HFFc6 (cell line): ENCODE data around the gene GOT1. TPM values are rescaled to one million over a fixed set of nuclear protein-coding genes. Genes with fewer than 3 reads are reported as not detected.

Experiments used
- DNase-seq: peaks from one replicate; pipeline ENCODE4 v3.0.0-alpha.2; 2018
- H3K27ac Mint-ChIP-seq: 2 replicates; pipeline ENCODE4 v1.8.0; 2020; ENCODE audit warnings: mild to moderate bottlenecking, mixed read lengths
- H3K27me3 Mint-ChIP-seq: 2 replicates; pipeline ENCODE4 v1.8.0; 2021; ENCODE audit warnings: mild to moderate bottlenecking, moderate library complexity, mixed read lengths; ENCODE audit not compliant: insufficient read depth
- H3K36me3 Mint-ChIP-seq: 2 replicates; pipeline ENCODE4 v1.8.0; 2021; ENCODE audit warnings: low read depth, mixed read lengths
- H3K4me1 Mint-ChIP-seq: 2 replicates; pipeline ENCODE4 v1.8.0; 2020; ENCODE audit warnings: low read depth, mixed read lengths
- H3K4me3 Mint-ChIP-seq: 2 replicates; pipeline ENCODE4 v1.8.0; 2020; ENCODE audit warnings: mild to moderate bottlenecking, moderate library complexity, mixed read lengths
- H3K9me3 Mint-ChIP-seq: 2 replicates; pipeline ENCODE4 v1.8.0; 2020; ENCODE audit warnings: mild to moderate bottlenecking, mixed read lengths
- total RNA-seq, 6 experiments: library from RNA; stranded (reverse); fragmentation: NEBNext Ultra II Directional; extraction: Animal tissue kit (Norgen Biotek cat#: 25700); gene quantifications; 2 replicates in 1 of 6; 3 replicates in 5 of 6; pipeline ENCODE4 v1.2.3, GENCODE V29; 2021
- TF ChIP-seq, protein P1 (sequence below): fragments of 200-600 bp; sonication (generic); IDR thresholded peaks from 2 replicates; pipeline ENCODE4 v1.5.0; 2021; ENCODE audit warnings: antibody characterized with exemption, mild to moderate bottlenecking

GOT1 gene
- total RNA-seq, 6 experiments from 2014 or later, result 34.9 to 42.0 (median 41.6) TPM

DNA sequence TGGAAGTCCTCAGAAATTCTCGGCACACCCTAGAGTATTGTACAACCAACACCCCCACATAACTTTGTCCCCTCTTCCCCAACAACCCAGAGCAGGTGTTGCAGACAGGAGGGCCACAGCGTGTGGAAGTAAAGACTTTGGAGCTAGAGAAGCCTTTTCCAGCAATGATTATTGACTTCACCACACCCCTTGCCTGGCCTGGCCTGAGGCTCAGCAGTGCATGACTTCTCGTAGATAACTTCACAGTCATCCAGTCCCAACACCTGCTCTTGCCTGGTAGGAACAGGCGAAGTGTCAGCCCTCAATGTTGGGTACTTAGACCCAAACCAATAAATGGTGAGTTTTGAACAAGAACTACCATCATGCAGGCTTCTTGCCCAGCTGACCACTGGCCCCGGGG lies 36.7 kb downstream of the GOT1 start:
- TF ChIP-seq, protein P1, sequence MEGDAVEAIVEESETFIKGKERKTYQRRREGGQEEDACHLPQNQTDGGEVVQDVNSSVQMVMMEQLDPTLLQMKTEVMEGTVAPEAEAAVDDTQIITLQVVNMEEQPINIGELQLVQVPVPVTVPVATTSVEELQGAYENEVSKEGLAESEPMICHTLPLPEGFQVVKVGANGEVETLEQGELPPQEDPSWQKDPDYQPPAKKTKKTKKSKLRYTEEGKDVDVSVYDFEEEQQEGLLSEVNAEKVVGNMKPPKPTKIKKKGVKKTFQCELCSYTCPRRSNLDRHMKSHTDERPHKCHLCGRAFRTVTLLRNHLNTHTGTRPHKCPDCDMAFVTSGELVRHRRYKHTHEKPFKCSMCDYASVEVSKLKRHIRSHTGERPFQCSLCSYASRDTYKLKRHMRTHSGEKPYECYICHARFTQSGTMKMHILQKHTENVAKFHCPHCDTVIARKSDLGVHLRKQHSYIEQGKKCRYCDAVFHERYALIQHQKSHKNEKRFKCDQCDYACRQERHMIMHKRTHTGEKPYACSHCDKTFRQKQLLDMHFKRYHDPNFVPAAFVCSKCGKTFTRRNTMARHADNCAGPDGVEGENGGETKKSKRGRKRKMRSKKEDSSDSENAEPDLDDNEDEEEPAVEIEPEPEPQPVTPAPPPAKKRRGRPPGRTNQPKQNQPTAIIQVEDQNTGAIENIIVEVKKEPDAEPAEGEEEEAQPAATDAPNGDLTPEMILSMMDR, result no peak
- H3K9me3 Mint-ChIP-seq, result no peaks in the 10 kb centered on the region
- H3K4me1 Mint-ChIP-seq, result peaks cover 70% of the 10 kb centered on the region
- DNase-seq, result no peak
- no peaks in the 10 kb centered on the region; the same call in 1 of the 2 replicates for H3K27me3 Mint-ChIP-seq
- H3K36me3 Mint-ChIP-seq, result peaks cover 23% of the 10 kb centered on the region
- H3K4me3 Mint-ChIP-seq, result no peak overlapping the region
- no peak overlapping the region for H3K27ac Mint-ChIP-seq

DNA sequence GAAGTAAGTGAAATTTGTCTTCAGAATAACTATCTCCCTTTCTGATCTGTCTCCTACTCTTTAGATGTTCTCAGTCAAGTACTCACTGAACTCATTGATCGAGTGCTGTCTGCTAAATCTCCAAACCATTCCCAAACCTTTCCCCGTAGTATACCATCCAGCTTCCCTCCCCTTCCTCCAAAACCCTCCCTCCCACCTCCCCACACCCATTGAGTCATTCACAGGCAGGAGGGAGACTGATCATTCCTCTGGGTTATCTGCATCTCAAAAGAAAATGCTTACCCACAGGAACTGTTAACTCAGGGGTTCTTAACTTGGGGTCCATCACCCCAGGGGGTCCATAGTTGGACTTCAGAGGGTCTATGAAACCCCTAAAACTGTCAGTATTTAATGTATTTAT lies 37.4 kb downstream of the GOT1 start:
- Mint-ChIP-seq H3K36me3 (peaks cover 22% of the 10 kb centered on the region), H3K27ac (peak overlapping the region; percentile 87), H3K4me3 (peak overlapping the region; percentile 58), H3K4me1 (peaks cover 69% of the 10 kb centered on the region), H3K27me3 (no peaks in the 10 kb centered on the region; the same call in 1 of the 2 replicates), H3K9me3 (no peaks in the 10 kb centered on the region)
- DNase-seq, result no peak
- TF ChIP-seq, protein P1, result no peak

GRCh38 chr10:99391346-99391745 lies 39.1 kb downstream of the GOT1 start:
- Mint-ChIP-seq H3K27ac (peak overlapping the region; percentile 87; the same call in 1 of the 2 replicates), H3K4me3 (no peak overlapping the region), H3K9me3 (no peaks in the 10 kb centered on the region), H3K36me3 (0 out of 2 replicates have a peak, but pooled peaks cover 8% of the 10 kb centered on the region), H3K4me1 (peaks cover 52% of the 10 kb centered on the region), H3K27me3 (peaks cover 2% of the 10 kb centered on the region)
- TF ChIP-seq, protein P1, result no peak
- DNase-seq, result no peak

- Mint-ChIP-seq H3K27ac (no peak overlapping the region), H3K4me1 (peaks cover 37% of the 10 kb centered on the region), H3K9me3 (no peaks in the 10 kb centered on the region), H3K4me3 (no peak overlapping the region), H3K36me3 (0 out of 2 replicates have a peak, but pooled peaks cover 8% of the 10 kb centered on the region), H3K27me3 (peaks cover 2% of the 10 kb centered on the region; the same call in 1 of the 2 replicates)
- TF ChIP-seq, protein P1, result no peak
- DNase-seq, result no peak
These were observed 40.5 kb downstream of the GOT1 start for GRCh38 chr10:99389729-99390480.

DNA sequence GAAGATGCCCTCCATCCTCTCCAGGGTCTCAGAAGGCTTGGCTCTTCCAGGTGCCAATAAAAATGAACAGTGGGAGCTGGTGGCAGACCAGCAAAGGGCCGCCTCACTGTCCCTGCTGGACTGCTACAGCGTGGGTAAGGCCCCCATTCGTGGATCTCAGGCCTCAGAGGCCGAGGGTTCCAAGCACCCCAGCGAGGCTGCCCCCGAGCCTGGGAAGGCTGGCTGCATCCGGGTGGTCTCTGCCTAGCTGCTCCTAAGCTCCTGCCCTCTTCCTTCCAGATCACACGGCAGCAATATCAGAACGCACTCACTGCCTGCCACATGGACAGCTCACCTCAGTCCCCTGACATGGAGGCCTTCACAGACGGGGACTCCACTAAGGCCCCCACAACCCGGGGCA lies 42.9 kb downstream of the GOT1 start:
- TF ChIP-seq, protein P1, result no peak
- Mint-ChIP-seq H3K36me3 (0 out of 2 replicates have a peak, but pooled peaks cover 8% of the 10 kb centered on the region), H3K27me3 (peaks cover 2% of the 10 kb centered on the region; the same call in 1 of the 2 replicates), H3K4me3 (no peak overlapping the region), H3K9me3 (no peaks in the 10 kb centered on the region), H3K27ac (no peak overlapping the region), H3K4me1 (peaks cover 16% of the 10 kb centered on the region)
- DNase-seq, result no peak
